Measurements from ENCODE around the gene TBC1D24.

Gene TBC1D24

DNA sequence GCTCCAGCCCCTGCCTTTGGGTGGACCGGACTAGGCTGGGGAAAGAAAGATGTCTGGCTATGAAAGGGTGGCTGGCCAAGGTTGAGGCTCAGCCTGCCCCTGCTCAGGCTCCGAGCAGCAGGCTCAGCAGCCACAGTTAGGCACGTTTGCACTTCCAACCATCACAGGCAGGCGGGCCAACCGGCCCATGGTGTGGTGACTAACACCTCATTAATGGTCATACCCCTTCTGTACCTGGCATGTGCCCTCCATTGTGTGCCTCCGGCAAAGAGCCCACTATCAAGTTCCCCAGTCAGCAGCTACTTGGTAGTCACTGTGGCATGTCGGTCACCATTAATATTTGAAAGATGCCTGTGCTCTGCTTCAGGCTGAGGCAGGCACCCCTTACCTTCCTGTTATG is 6.7 kb downstream of the TBC1D24 start:
- in situ Hi-C loops (cut with MboI; ENCODE audit: low sequenced_read_pairs) = loop anchor here (25.0 kb wide), 1 partner anchor 469 kb away; the partner anchor contains the start of genes NPW and ZNF598

DNA sequence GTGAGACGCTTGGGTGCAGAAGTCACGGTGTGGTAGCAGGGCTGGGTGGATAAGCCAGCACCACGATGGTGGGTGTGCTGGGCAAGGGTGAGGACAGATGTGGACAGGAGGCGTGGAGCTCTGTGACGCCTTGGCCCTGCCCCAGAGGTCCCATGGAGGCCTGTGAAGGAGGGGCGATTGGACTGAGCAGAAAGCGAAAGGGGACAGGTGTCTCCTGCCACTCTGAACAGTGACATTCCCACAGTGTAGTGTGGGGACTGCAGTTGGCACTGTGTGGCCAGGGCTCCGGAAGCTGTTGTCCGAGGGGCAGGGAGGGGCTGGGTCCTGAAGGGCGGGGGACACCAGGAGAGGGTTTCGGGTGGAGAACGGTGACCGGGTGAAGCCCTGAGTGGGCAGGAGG is 7.3 kb downstream of the TBC1D24 start:
- in situ Hi-C loops (cut with MboI; ENCODE audit: low sequenced_read_pairs) = loop anchor here (25.0 kb wide), 1 partner anchor 470 kb away; the partner anchor contains the start of genes NPW and ZNF598

DNA sequence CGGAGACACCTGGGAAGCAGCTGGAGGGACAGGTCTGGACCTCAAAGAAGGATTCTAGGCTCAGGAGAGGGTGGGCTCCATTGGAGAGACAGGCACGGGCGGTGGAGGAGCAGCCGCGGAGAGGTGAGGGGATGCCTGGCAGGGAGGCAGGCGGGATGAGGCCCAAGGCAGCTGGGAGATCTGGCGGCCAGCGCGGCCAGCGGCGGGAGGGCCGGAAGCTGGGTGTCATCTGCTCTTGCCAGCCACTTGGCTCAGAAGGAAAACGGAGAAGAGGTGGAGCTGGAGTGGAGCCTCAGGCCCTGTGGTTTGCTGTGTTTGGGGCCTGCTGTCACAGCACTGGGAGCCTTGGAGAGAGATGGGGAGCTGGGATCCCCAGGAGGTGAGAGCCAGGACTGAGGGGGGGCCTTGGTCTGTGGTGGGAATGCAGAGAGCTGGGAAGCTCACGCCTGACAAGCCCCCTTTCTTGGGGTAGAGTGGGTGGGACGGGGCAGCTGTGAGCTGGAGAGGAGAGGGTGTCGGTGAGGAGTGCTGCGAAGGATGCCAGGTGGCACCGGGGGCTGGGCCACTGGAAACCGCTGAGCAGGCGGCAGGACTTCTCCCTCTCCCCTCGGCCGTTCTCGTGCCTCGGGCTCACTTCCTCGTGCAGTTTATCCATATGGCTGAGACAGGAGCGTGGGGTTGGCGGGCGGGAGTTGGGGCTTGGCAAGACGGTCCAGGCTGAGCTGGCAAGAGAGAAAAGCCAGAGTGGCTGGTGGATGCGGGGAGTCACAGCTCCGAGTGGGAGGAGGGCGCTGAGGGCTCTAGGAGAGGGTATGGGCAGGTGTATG is 8.0 kb downstream of the TBC1D24 start:
- in situ Hi-C loops (cut with MboI; ENCODE audit: low sequenced_read_pairs) = loop anchor here (25.0 kb wide), 1 partner anchor 471 kb away; the partner anchor contains the start of genes NPW and ZNF598

DNA sequence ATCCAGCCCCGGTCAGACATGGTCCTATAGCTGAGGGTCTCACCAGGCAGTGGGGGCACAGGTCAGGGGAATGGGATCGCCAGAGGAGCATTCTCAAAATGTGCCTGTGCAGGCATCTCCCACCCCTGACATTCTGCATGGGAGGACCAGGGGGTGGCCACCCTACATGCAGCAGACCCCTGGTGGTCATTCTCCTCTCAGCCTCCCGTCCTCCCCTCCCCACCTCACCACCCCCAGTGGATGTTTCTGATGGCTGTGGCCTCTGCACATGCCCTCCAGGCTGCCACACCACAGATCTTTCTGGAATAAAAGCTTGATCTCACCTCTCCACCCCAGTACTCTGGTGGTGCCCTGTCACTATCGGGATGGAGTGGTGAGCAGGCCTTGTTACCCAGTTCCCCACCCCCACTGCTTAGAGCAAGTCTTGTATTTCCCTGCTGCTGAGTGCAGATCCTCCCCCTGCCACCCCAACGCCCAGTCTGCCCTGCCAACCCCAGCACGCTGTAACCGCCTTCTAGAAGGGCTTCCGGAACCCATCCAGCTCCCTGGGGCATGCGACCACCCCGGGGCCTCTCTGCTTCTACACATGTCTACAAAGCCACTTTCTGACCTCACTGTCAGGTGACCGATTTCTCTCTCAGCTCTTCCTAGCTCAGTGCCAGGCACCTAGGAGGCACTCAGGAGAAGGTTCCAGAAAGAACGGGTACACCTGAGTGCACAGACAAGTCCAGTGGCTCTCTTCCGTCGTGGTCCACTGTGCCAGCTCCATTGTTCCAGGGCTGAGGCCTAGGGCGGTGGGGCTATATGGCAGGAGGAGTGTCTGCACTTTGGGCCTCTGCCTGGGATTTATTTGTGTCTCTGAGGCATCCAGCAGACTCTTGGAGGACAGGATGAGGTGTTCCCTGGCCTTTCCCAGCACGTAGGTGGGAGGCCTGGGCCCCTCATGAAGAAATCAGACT is 9.3 kb downstream of the TBC1D24 start:
- in situ Hi-C loops (cut with MboI; ENCODE audit: low sequenced_read_pairs) = loop anchor here (25.0 kb wide), 1 partner anchor 472 kb away; the partner anchor contains the start of genes NPW and ZNF598

DNA sequence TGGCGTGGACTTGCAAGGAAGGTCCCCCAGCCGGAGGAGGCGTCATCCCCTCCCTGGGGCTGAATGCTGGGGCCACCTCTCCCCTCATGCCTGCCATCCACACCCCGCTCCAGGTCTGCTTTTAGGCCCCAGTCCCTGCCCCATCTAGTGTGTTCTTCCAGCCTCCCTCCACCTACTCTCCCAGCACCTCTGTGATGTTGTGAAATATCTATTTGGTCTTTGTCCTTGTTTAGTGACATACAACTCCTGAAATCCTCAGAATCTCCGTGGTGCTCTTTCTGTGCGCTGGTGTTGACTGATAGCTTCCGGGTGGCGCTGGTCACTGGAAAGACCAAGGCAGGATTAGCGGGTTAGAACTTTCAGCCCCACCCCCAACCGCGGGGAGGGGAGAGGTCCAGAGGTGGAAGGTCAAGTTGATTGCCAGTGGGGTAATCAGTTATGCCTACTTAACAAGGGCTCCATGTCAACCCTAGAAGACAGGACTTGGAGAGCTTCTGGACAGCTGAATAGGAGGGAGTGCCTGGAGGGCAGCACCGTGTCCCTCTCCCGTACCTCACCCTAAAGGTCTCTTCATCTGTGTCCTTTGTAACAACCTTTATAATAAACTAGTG is 10.1 kb downstream of the TBC1D24 start:
- in situ Hi-C loops (cut with MboI; ENCODE audit: low sequenced_read_pairs) = loop anchor here (25.0 kb wide), 1 partner anchor 473 kb away; the partner anchor contains the start of genes NPW and ZNF598

DNA sequence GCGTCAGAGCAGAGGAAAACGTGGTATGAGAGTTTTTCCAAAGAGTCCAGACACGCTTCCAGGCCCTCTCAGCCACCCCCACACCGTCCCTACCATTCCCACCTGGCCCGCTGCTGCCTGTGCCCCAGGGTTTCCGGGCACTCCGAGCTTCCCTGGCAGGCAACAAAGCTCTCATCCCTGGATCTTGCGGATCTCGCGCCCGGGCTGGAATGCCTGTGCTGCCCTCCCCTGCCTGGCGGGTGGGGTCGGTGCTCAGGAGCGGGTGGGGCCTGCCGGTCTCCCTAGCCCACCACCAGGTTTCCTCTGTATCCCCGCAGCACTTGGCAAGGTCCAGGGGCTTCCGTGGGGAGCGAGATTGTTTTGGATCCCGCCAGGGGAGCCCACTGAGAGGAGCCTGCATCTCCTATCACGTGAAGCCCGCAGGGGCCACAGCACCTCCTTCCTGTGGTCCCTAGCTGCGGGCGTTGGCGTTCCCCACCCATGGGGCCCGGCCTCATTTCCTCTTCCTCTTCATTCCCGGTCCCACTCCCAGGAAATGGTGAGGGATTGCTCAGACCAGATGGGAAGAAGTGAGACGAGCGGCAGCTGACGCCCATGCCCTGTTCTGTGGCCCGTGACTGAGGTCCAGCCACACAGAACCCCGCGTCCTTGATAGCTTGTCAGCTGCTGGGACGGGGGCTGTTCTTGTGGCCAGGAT is 11.0 kb downstream of the TBC1D24 start:
- in situ Hi-C loops (cut with MboI; ENCODE audit: low sequenced_read_pairs) = loop anchor here (25.0 kb wide), 1 partner anchor 474 kb away; the partner anchor contains the start of genes NPW and ZNF598

DNA sequence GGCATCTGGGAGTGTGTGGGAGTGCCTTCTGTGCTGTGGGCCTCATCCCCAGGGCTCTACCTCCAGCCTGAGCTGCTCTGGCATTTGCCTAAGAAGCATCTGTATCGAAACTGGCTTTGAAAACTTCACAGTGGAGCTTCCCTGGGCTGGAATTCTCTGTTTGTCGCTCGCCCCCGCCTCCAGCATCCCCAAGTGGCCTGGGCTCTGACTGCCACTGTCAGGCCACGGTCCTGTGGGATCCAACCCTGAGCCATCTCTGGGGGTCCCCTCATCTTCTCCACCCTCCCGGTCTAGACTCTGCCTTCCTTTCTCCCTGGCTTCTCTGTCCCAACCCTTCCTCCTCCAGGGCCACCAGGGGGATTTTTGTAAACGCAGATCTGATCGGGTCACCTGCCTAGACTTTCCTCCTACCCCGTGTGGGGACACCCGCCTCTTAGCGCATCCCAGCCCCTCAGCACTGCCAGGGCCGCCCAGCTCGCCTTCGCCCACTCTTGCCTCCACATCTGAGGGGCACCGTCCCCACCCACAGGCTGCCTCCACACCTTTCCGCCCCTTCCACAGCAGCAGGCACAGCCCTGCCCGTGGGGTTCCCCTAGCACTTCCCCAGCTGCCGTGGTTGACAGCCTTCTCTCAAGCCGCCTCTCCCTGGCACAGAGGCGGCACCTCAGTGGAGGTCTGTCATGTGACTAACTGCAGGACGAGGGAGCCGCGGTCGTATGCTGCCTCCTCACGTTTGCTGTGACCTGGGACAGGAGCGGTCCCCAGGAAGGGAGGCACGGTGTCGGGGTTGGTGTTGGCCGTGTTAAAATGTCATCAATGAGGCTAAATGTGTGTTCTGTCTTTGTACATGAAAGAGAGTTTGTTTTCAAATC is 12.0 kb downstream of the TBC1D24 start:
- in situ Hi-C loops (cut with MboI; ENCODE audit: low sequenced_read_pairs) = loop anchor here (25.0 kb wide), 1 partner anchor 475 kb away; the partner anchor contains the start of genes NPW and ZNF598

DNA sequence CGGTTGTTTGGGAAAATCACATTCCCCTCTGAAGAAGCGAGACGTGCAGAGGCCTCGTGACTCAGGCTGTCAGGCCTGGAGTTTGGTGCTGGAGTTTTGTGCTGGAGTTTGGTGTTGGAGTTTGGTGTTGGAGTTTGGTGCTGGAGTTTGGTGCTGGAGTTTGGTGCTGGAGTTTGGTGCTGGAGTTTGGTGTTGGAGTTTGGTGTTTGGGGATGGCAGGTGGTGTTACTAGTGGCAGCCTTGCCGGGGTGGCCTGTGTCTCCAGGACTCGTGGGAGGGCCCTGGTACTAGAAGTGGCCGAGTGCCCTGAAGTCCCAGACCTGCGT is 12.6 kb downstream of the TBC1D24 start:
- in situ Hi-C loops (cut with MboI; ENCODE audit: low sequenced_read_pairs) = loop anchor here (25.0 kb wide), 1 partner anchor 475 kb away; the partner anchor contains the start of genes NPW and ZNF598

DNA sequence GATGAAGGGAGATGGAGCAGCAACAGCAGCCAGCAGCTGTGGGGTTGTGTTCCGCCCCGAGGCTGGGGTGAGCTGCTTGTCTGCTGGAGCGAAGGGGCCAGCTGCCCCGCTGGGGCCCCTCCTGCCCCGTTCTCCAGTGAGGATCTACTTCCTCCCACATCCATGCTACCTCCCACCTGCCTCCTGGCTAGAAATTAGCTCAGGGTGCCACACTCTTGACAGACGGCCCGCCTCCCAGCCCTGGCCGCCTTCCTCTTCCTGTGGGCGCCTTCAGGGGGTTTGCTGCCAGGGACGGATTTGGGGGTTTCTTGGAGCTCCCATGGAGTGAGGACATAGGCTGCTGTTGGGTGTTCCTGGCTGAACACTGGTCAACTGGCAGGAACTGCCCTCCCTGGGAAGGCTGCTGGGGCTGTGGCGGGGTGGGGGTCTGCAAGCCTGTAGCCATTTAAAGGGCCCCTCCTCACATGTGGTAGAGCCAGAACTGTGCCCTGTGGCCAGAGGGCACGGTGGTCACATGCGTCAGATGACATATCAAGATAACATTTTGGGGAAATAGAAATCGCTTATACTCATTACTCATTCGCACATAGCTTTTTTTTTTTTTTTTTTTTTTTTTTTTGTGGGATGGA is 13.1 kb downstream of the TBC1D24 start:
- in situ Hi-C loops (cut with MboI; ENCODE audit: low sequenced_read_pairs) = loop anchor here (25.0 kb wide), 1 partner anchor 476 kb away; the partner anchor contains the start of genes NPW and ZNF598

DNA sequence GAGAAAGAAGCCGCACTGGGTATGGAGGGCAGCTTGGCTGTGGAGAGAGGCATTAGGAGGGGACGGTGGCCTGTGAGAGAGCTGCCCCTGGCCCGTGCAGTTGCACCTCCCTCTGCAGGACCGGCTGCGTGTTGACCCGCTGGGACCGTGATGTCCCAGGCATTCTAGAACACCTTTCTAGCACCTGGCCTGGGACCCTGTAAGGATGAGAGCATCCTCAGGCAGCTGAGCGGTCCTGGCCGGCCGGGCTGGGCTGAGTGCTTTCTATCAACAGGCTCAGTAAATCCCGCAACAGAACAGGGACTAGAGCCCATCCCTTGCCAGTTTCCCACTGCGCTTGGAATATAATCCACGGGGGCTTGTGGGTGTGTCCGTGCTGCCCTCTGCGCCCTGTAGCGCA is 14.7 kb downstream of the TBC1D24 start:
- in situ Hi-C loops (cut with MboI; ENCODE audit: low sequenced_read_pairs) = loop anchor here (25.0 kb wide), 1 partner anchor 477 kb away; the partner anchor contains the start of genes NPW and ZNF598

DNA sequence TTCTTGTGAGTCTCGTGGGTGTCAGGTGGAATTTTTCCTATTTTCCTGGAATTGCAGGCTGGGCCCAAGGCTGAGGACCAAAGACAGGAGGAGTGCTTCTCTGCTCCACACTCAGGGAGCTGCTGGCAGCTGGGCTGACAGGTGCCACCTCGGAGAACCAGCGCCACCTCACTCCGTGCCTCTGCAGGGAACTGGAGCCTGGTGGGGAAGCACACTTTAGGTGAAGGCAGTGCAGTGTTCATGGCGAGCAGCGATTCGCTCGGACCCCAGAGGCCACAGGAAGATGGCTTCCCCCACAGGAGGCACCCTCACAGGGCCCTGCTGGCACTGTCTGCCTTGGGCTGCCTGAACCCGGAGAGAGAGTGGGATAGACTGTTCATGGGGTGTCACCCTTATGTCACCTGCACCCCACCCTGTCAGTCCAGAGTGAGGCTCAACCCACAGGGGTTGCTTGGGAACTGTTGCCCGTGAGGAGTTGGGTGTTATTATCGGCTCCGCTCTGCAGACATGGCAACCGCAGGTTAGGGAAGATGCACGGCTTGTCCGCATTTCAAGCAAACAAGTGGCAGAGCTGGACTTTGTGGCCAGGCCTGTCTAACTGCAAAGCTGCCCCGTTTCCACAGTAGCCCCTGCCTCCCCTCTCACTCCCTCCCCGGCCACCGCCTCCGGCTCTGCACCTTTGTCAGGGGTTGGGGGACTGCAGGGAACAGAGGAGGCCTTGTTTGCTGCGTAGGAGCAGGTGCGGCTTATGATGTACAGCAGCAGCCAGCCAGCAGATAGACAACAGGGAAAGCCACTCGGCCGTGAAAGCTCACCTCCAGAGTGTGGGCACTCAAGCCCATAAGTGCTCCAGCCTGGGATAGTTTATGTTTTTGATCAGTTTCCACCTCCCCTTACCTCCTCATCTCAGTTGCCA is 15.5 kb downstream of the TBC1D24 start:
- in situ Hi-C loops (cut with MboI; ENCODE audit: low sequenced_read_pairs) = loop anchor here (25.0 kb wide), 1 partner anchor 478 kb away; the partner anchor contains the start of genes NPW and ZNF598

DNA sequence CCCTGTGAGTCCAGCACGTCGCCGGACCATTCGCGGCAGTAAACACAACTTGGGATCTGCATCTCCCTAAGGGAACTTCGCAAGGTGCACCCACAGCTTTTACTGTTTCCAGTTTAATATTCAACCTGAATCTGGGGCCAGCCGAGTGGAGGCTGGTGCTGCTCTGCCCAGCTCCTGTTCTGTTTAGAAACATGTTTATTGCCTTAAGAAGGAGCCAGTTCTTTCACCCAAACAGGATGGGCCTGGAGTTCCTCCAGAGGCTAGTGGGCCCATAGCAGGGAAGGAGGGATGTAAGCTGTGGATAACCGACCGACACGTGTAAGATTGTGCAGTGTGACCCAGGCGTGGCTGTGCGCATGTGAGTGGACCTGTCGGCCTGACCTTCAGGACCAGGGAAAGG is 17.4 kb downstream of the TBC1D24 start:
- in situ Hi-C loops (cut with MboI; ENCODE audit: low sequenced_read_pairs) = loop anchor here (25.0 kb wide), 1 partner anchor 480 kb away; the partner anchor contains the start of genes NPW and ZNF598

DNA sequence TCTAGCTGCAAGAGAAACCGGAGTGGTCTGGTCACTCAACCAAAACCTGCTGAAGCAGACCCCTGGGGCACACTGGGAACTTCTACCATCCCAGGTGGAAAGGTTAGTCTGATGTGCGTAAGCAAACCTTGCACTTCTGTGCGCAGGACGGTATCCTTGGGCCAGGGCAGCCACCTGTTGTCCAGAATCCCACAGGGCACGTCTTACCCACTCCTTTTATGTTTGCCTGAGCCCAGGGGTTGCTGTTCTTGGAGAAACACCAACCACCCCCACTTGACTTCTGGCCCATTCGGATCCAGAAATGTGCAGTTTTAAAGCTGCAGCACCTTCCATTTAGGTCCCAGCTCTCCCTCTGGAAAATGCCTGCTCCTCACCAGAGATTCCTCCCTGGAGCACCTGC is 18.7 kb downstream of the TBC1D24 start:
- in situ Hi-C loops (cut with MboI; ENCODE audit: low sequenced_read_pairs) = loop anchor here (25.0 kb wide), 1 partner anchor 481 kb away; the partner anchor contains the start of genes NPW and ZNF598

DNA sequence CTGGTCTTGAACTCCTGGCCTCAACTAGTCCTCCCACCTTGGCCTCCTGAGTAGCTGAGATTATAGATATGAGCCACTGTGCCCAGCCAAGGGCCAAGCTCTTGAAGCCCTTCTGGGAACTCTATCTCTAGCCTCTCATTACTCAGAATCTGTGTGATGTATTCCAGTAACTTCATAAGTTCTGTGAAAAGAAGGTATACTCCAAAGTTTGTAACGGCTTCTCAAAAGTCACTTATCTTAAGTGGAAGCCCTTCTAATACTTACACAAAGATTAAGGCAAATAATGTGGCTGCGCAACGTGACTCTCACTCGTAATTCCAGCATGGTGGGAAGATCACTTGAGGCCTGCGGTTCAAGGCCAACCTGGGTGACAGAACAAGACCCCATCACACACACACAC is 19.7 kb downstream of the TBC1D24 start:
- in situ Hi-C loops (cut with MboI; ENCODE audit: low sequenced_read_pairs) = loop anchor here (25.0 kb wide), 1 partner anchor 482 kb away; the partner anchor contains the start of genes NPW and ZNF598

DNA sequence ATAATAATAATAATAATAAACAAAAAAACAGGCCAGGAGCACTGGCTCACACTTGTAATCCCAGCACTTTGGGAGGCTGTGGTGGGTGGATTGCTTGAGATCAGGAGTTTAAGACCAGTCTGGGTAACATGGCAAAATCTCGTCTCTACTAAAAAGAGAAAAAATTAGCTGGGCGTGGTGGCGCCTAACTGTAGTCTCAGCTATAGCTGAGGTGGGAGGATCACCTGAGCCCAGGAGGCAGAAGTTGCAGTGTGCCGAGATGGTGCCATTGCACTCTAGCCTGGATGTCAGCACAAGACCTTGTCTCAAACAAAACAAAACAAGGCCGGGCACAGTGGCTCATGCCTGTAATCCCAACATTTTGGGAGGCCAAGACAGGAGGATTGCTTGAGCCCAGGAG is 20.1 kb downstream of the TBC1D24 start:
- in situ Hi-C loops (cut with MboI; ENCODE audit: low sequenced_read_pairs) = loop anchor here (25.0 kb wide), 1 partner anchor 483 kb away; the partner anchor contains the start of genes NPW and ZNF598

DNA sequence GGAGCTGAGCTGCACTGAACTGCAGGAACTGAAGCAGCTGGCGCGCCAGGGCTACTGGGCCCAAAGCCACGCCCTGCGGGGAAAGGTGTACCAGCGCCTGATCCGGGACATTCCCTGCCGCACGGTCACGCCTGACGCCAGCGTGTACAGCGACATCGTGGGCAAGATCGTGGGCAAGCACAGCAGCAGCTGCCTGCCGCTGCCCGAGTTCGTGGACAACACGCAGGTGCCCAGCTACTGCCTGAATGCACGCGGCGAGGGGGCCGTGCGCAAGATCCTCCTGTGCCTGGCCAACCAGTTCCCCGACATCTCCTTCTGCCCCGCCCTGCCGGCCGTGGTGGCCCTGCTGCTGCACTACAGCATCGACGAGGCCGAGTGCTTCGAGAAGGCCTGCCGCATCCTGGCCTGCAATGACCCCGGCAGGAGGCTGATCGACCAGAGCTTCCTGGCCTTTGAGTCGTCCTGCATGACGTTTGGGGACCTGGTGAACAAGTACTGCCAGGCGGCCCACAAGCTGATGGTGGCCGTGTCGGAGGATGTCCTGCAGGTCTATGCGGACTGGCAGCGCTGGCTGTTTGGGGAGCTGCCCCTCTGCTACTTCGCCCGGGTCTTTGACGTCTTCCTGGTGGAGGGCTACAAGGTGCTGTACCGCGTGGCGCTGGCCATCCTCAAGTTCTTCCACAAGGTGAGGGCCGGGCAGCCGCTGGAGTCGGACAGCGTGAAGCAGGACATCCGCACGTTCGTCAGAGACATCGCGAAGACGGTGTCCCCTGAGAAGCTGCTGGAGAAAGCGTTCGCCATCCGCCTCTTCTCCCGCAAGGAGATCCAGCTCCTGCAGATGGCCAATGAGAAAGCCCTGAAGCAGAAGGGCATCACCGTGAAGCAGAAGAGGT is 21.5 kb downstream of the TBC1D24 start:
- in situ Hi-C loops (cut with MboI; ENCODE audit: low sequenced_read_pairs) = loop anchor here (25.0 kb wide), 1 partner anchor 484 kb away; the partner anchor contains the start of genes NPW and ZNF598
